ENCODE data around the gene ARFIP1. TPM values are rescaled to one million over a fixed set of nuclear protein-coding genes. Genes with fewer than 3 reads are reported as not detected.

Gene ARFIP1
- total and polyA plus RNA-seq, 9 of the 15 experiments (the other 6 are each of a cell fraction or from before 2014, with no cell fraction given), result 14.1 to 25.1 (median 20.9) TPM

- CTCF ChIA-PET (ENCODE audit: low intra/inter-chr PET ratio), result no interaction called here
- H3K79me2 ChIP-seq (ENCODE audit: control insufficient read depth, insufficient read depth, low read length), result peaks cover 12% of the 10 kb centered on the region; the same call in 2 of the 3 replicates
- no peaks in the 10 kb centered on the region for H4K20me1 ChIP-seq (replicated peaks; ENCODE audit: control insufficient read depth, insufficient read depth, low read length)
- no TSS peak for BruUV-seq (replicated peaks)
- no peak overlapping the region for H3K27ac ChIP-seq (ENCODE audit: extremely low read depth, low read depth, low read length)
- no peaks in the 10 kb centered on the region for H3K36me3 ChIP-seq (ENCODE audit: control insufficient read depth, insufficient read depth, low read length)
- no peaks in the 10 kb centered on the region for H3K27me3 ChIP-seq (ENCODE audit: control insufficient read depth in 2 of 2, insufficient read depth in 2 of 2, low read length in 2 of 2)
- POLR2A ChIA-PET, result no interaction called here
- FAIRE-seq, result no peak
- intact Hi-C loops (cut with micrococcal nuclease) (no loop called here), in situ Hi-C loops (cut with MboI) (no loop called here)
- H3K9me1 ChIP-seq (ENCODE audit: control insufficient read depth, insufficient read depth, low read length), result no peaks in the 10 kb centered on the region
- no peak overlapping the region for H3K9ac ChIP-seq (ENCODE audit: insufficient read depth in 1 of 2, low read depth in 2 of 2, low read length in 2 of 2)
- WGBS (ENCODE audit: insufficient coverage, low coverage, missing lambda C conversion rate), result 78% methylated on average over 3 of the region's 3 CpGs
- no peak for ATAC-seq
- DNase-seq (ENCODE audit: extremely low read depth in 1 of 4, low spot score in 3 of 4), result no peak
- no peaks in the 10 kb centered on the region for H3K9me3 ChIP-seq (replicated peaks; ENCODE audit: control insufficient read depth, insufficient read depth, low read depth, low read length)
- no peak overlapping the region for H3K4me3 ChIP-seq
- no peaks in the 10 kb centered on the region; a peak in 1 of 5 replicates for H3K4me1 ChIP-seq (replicated peaks in 1 of 2; ENCODE audit: control insufficient read depth in 2 of 2, insufficient read depth in 2 of 2, low read length in 2 of 2)
- H2AFZ ChIP-seq (ENCODE audit: low read depth, low read length), result no peak overlapping the region
- H3K4me2 ChIP-seq (ENCODE audit: insufficient read depth, low read length), result no peak overlapping the region
- no peak for TF ChIP-seq ZNF511 (CRISPR knock-in tag; IDR thresholded peaks at IDR 0.05)
- no peak for TF ChIP-seq SRSF9 (IDR thresholded peaks at IDR 0.05; ENCODE audit: borderline replicate concordance, low read depth, low read length)
- no peak for TF ChIP-seq PHB2 (IDR thresholded peaks at IDR 0.05; ENCODE audit: low read depth)
- TF ChIP-seq MAFG (tag; conservative IDR thresholded peaks at IDR 0.05), result no peak
- no peak for TF ChIP-seq RBM25 (IDR thresholded peaks at IDR 0.05; ENCODE audit: low read depth, low read length, severe bottlenecking)
- TF ChIP-seq, protein P1, sequence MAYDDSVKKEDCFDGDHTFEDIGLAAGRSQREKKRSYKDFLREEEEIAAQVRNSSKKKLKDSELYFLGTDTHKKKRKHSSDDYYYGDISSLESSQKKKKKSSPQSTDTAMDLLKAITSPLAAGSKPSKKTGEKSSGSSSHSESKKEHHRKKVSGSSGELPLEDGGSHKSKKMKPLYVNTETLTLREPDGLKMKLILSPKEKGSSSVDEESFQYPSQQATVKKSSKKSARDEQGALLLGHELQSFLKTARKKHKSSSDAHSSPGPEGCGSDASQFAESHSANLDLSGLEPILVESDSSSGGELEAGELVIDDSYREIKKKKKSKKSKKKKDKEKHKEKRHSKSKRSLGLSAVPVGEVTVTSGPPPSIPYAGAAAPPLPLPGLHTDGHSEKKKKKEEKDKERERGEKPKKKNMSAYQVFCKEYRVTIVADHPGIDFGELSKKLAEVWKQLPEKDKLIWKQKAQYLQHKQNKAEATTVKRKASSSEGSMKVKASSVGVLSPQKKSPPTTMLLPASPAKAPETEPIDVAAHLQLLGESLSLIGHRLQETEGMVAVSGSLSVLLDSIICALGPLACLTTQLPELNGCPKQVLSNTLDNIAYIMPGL (CRISPR knock-in tag; IDR thresholded peaks at IDR 0.05), result no peak
- TF ChIP-seq NELFE (IDR thresholded peaks at IDR 0.05; ENCODE audit: insufficient read depth, insufficient read length), result no peak
- no peak for TF ChIP-seq ZKSCAN8 (CRISPR knock-in tag; IDR thresholded peaks at IDR 0.05)
- TF ChIP-seq, protein P2, sequence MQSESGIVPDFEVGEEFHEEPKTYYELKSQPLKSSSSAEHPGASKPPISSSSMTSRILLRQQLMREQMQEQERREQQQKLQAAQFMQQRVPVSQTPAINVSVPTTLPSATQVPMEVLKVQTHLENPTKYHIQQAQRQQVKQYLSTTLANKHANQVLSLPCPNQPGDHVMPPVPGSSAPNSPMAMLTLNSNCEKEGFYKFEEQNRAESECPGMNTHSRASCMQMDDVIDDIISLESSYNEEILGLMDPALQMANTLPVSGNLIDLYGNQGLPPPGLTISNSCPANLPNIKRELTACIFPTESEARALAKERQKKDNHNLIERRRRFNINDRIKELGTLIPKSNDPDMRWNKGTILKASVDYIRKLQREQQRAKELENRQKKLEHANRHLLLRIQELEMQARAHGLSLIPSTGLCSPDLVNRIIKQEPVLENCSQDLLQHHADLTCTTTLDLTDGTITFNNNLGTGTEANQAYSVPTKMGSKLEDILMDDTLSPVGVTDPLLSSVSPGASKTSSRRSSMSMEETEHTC (IDR thresholded peaks at IDR 0.05), result no peak
- TF ChIP-seq CBFA2T2 (conservative IDR thresholded peaks at IDR 0.05), result no peak
- TF ChIP-seq GATAD2B (IDR thresholded peaks at IDR 0.05; ENCODE audit: borderline replicate concordance), result no peak
- TF ChIP-seq FUS (optimal IDR thresholded peaks at IDR 0.05; ENCODE audit: low read depth, low read length), result no peak
- TF ChIP-seq PREB (CRISPR knock-in tag; IDR thresholded peaks at IDR 0.05), result no peak
- no peak for TF ChIP-seq HDGF (IDR thresholded peaks at IDR 0.05)
- no peak for TF ChIP-seq SRSF7 (optimal IDR thresholded peaks at IDR 0.05; ENCODE audit: low read depth, low read length)
- no peak for TF ChIP-seq LCOR (CRISPR knock-in tag; IDR thresholded peaks at IDR 0.05)
- TF ChIP-seq HNRNPH1 (optimal IDR thresholded peaks at IDR 0.05; ENCODE audit: low read depth, low read length), result no peak
- no peak for TF ChIP-seq NR2C1 (IDR thresholded peaks at IDR 0.05)
- no peak for TF ChIP-seq NR2C1 (tag; IDR thresholded peaks at IDR 0.05)
Measured at GRCh38 chr4:152807294-152807829, 27.6 kb downstream of the ARFIP1 start.
